Bone marrow (tissue), 2 donors: Measurements from ENCODE around the gene HOXD4.

Source experiments
- DNase-seq, 2 donors: peaks; one replicate each; lab custom pipeline; 2025; lab: John Stamatoyannopoulos, UW

The HOXD4 gene

DNA sequence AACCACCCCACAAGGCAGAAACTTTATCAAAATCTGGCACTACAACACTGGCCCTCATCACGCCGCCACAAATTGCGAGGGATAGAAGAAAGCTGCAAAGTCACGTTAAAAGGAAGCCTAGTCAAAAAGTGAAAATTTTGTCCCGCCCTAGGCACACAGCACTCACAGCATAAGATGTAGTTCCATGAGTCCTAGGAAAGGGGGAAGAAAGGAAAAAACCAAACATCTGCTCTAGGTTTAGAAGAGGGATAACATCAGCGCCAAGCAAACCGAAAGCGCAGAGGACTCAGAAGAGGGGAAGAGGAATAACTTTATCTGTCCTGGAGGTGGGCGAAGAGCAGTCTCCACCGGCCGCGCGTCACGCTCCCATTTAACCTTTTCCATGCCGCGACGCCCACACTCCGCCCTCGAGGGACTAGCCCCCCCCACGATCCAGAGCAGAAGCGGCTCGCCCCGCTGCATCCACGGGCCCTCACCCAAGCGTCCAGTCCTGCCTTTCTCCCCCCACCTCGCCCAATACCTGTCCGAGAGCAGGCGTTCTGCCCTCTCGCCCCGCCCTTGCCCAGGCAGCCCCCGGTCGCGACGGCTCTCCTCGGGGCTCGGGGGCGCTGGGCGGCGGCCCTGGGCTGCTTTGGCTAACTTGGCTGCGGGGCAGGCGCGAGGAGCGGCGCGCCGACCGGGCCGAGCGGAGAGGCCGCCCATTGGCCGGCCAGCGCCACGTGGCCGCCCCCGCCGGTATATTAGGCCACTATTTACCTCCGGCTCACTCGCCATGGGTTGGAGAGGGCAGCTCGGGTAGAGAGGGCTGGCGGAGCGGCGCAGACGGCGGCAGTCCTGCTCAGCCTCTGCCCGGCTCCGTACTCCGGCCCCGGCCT, 36.8 kb downstream of the HOXD4 start, which contains the start of gene HOXD1:
TSS of gene HOXD1 (plus strand) at position 770 of the 875 bp plus-strand sequence. CDS start 134 bp downstream, outside the sequence.
- no peak for DNase-seq

GRCh38 chr2:176188774-176189680, 37.7 kb downstream of the HOXD4 start:
- no peak for DNase-seq

GRCh38 chr2:176189681-176190641, 38.6 kb downstream of the HOXD4 start:
- no peak for DNase-seq

DNA sequence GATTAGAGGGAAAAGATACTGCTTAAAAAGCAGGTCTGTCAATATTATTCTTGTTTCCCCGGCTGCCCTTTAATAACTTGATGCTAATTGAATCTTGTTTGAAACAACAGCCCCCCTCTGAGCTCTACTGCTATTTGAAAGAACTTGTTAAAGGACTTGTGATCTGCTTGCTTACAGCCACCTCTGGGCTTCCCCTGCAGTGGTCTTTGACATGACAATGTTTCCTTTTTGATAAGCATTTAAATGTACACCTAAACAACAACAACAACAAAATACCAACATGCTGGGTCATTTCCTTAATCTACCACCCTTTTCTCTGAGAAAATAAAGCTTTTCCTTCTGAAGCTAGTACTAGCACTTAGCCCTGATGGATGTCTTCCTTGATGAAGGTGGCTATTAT, 41.0 kb downstream of the HOXD4 start:
- DNase-seq, result no peak

DNA sequence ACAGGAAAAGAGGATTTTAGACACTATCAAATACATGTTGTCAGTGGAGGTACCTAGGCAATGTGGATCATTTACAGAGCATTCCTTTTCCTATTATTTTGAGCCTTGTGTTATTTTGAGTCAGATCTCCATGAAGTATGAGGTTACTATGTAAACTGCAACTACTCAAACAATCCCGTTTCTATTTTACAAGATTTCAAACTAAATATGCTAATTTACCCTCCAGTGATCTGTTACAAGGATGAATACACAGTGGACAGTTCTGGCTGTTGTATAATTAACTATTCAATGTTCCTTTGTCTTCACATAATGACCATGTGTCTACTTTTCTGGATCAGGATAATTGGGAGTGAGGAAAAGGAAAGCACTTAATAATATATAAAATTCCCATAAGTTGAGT, 41.7 kb downstream of the HOXD4 start:
- no peak for DNase-seq

DNA sequence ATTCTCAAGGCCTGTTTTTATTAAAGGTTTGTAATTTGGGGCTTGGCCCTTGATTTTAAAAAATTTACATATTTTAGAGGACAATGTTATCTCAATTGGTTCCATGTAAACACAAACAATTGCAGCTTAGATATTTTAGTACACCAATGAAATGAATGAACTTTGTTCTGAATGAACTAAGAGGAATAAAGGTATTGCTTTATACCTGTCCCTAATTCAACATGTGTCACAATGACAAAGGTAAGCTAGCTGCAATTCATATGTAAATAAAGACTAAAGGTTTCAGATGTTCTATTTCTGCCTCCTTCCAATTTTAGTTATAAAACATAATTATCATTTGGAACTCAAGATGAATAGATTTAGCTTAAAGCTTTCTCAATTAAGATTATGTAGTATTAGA, 48.6 kb downstream of the HOXD4 start:
- no peak for DNase-seq

DNA sequence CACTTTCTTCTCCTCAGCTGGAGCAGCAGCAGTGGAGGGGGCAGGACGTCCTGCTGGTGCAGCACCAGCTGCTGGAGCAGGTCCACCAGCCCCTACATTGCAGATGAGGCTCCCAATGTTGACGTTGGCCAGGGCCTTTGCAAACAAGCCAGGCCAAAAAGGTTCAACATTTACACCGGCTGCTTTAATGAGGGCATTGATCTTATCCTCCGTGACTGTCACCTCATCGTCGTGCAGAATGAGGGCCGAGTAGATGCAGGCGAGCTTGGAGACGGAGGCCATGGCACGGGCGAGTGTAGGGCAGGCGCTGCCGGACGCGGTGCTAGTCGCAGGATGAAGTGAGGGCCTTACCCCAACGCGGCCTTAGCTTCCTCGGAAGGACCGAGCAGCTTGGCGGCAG, 49.6 kb downstream of the HOXD4 start:
- no peak for DNase-seq

- no peak for DNase-seq
These were observed 51.1 kb downstream of the HOXD4 start for GRCh38 chr2:176202491-176202890.
